ENCODE results near the gene ZSWIM1. TPM values are rescaled to one million over a fixed set of nuclear protein-coding genes. Genes with fewer than 3 reads are reported as not detected.

The ZSWIM1 gene
- 7.8 TPM for total RNA-seq

DNA sequence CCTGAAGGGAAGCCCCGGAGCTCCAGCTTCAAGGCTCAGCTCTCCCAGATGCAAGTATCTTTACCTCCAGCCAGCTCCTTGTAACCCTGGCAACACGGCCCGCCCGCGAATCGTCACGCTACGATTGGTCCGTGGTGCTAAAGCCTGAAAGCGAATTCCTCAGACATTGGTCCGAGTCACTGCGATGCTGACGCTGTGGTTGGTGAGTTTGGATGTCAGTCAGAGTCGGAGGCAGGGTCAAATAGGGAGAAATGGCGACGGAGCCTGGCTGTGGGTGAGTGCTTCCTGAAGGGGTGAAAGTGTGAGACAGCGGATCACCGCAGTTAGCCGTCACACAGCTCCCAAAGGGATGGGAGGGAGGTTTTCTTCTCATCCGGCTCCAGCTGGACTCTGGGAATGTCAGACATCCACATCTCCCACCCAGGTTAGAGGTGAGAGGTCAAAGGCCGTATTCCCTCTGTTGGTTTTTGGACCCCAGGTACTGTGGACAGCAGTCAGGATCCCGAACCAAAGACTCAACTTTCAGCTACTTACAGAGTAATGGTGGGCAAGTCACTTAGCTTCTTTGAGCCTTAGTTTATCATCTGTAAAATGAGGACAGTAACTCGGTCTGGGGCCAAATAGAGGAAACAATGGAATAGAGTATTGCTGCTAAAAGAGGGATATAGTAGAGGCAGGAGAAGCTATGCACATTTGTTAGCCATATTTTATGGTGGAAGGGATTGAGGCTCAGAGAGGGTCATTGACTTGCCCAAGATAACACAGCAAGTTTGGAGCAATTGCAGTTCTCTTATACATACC lies at the start of gene ZSWIM1:
Gene ZSWIM1, plus strand, starts transcription at position 240 of the 801 bp plus-strand sequence. CDS start 1,366 bp downstream, outside the sequence.

DNA sequence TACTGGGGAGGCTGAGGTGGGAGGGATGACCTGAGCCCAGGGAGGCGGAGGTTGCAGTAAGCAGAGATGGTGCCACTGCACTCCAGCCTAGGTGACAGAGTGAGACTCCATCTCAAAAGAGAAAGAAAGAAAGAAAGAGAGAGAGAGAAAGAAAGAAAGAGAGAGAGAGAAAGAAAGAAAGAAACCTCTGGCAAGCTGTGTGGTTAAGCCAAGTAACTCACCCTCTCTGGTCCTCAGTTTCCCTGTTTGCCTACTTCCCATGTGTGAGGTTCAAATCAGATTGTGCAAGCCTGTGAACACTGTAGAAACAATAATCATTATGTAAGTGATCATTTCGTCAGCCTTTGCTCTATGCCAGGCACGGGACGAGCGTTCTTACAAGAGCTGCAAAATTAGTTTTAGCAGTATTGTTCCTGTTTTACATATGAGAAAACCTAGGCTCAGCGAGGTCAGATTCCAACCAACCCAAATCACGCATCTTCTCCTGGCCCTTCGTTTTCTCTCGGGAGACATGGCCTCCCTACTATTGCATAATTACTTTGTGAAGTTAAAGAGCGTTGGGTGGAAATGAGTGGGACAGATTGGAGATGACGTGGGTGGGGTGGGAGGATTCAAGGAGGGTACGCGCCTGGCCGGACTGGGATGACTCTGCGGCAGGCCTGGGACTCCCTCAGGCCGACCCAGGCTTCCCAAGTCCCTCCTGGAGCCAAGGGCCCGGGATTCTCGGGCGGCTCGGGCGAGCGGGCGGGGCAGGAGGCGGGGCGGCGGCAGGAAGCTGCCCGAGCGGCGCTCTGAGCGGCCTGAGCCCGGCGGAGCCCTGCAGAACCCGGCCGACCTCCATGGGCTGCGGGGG lies 47.8 kb upstream of the ZSWIM1 start, which contains the start of gene SNX21:
Gene SNX21, plus strand, starts transcription at position 770 of the 853 bp plus-strand sequence. CDS start 121 bp downstream, outside the sequence.

DNA sequence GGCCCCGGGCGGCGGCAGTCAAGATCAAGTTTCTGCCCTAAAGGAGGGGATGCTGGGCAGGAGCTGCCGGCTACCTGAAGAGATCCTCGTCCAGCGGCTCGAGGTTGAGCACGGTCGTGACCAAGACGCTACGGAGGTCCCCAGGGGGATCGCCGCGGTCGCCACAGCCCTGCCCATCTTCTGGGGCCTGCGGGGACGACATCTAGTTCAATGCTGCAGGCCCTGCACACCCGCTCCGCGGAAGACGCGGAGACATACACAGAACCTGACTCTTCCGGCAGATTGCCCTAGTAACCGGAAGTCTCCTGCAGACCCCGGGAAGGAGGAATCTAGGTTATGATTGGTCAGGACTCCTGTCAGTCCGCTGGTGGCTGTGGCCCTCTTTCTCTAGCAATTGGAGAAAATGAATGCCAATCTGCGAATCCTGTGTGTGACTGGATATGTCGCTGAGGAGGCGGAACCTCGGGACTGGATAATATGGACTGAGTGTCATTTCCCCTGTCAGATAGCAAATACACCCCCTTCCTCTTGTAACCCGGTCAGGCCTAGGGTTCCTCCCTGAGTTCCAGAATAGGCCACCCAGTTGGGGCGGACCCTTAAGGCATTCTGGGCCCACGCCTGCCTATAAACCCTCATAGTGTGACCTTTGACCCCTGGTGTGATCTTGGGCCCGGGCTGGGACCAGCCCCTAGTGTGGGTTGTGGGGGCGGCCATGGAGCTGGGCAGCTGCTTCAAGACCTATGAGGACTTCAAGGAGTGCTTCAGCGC lies 23.7 kb upstream of the ZSWIM1 start, which contains the start of the genes ACOT8 and ZSWIM3:
Gene ACOT8, minus strand, starts transcription at position 279 of the 768 bp plus-strand sequence. Its CDS starts 77 bp downstream, at position 202.
Gene ZSWIM3, plus strand, starts transcription at position 501 of the 768 bp plus-strand sequence. Its CDS starts 212 bp downstream, at position 713.

DNA sequence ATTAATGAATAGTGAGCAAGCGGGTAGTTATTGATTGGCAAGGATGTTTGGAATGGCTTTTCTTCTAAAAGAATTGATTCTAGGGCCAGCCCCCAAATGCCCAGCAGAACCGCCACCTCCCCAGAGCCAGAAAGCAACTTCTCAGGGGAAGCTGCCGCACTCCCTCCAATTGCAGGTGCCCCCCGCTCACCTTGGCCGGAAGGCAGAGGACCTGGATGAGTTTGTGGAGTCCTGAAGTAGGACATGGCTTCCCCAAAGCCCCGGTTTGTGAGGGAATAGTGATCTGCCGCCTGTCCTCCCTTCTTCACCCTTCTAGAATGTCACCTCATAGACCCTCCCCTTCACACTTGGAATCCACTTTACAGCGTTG lies 6.3 kb downstream of the ZSWIM1 start, which contains the start of gene SPATA25:
Gene SPATA25, minus strand, starts transcription at position 277 of the 370 bp plus-strand sequence. Its CDS starts 32 bp downstream, at position 245.

DNA sequence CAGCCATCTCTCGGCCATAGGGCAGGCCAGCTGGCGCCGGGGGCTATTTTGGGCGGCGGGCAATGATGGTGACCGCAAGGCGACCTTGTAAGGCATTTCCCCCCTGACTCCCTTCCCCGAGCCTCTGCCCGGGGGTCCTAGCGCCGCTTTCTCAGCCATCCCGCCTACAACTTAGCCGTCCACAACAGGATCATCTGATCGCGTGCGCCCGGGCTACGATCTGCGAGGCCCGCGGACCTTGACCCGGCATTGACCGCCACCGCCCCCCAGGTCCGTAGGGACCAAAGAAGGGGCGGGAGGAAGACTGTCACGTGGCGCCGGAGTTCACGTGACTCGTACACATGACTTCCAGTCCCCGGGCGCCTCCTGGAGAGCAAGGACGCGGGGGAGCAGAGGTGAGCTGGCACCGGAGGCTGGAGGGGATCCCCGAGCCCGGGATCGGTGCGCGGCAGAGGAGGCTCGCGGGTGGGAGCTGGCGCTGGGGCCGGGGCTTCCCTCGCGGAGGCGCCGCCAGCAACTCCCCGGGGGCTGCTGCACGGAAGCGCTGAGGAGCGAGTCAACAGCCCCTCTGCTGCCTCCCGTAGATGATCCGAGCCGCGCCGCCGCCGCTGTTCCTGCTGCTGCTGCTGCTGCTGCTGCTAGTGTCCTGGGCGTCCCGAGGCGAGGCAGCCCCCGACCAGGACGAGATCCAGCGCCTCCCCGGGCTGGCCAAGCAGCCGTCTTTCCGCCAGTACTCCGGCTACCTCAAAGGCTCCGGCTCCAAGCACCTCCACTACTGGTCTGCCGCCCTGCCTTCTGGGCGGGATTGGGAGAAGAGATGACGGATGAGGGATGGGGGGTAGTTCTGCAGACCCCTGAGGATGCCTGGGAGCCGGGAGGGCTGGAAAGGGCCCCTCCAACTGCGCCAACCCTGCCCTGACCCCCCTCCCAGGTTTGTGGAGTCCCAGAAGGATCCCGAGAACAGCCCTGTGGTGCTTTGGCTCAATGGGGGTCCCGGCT lies 10.3 kb downstream of the ZSWIM1 start, which contains the start of the genes CTSA and NEURL2:
Gene CTSA, plus strand, starts transcription at position 351 of the 999 bp plus-strand sequence. Its CDS starts 234 bp downstream, at position 585.
Gene NEURL2, minus strand, starts transcription at position 224 of the 999 bp plus-strand sequence. Its CDS starts 217 bp downstream, at position 7.

GRCh38 chr20:45911486-45912343 lies 30.7 kb downstream of the ZSWIM1 start, which contains the start of gene PLTP:
Gene PLTP, minus strand, starts transcription at chr20:45912155. Its CDS starts 703 bp downstream, at chr20:45911452.

Other genes with a start within 250 kb of the ZSWIM1 start
- not detected for gene WFDC9, start 249.9 kb upstream of the ZSWIM1 start, total RNA-seq
- not detected for gene WFDC11, start 211.0 kb upstream of the ZSWIM1 start, total RNA-seq
- gene WFDC13, start 179.2 kb upstream of the ZSWIM1 start, total RNA-seq = not detected
- not detected for gene WFDC10B, start 176.2 kb upstream of the ZSWIM1 start, total RNA-seq
- not detected for gene SPINT4, start 158.9 kb upstream of the ZSWIM1 start, total RNA-seq
- not detected for gene WFDC3, start 89.3 kb upstream of the ZSWIM1 start, total RNA-seq
- gene DNTTIP1, start 89.3 kb upstream of the ZSWIM1 start, total RNA-seq = 10.0 TPM
- gene UBE2C, start 68.6 kb upstream of the ZSWIM1 start, total RNA-seq = 10.6 TPM
- not detected for gene TNNC2, start 53.9 kb upstream of the ZSWIM1 start, total RNA-seq
- gene SNX21, start 47.4 kb upstream of the ZSWIM1 start, total RNA-seq = 21.3 TPM
- 33.2 TPM for gene ACOT8, start 23.8 kb upstream of the ZSWIM1 start, total RNA-seq
- gene ZSWIM3, start 23.6 kb upstream of the ZSWIM1 start, total RNA-seq = 14.4 TPM
- gene SPATA25, start 6.4 kb downstream of the ZSWIM1 start, total RNA-seq = 4.4 TPM
- gene NEURL2, start 10.0 kb downstream of the ZSWIM1 start, total RNA-seq = 6.9 TPM
- 21.9 TPM for gene CTSA, start 10.1 kb downstream of the ZSWIM1 start, total RNA-seq
- 13.5 TPM for gene PLTP, start 30.9 kb downstream of the ZSWIM1 start, total RNA-seq
- 23.8 TPM for gene PCIF1, start 53.5 kb downstream of the ZSWIM1 start, total RNA-seq
- gene ZNF335, start 91.0 kb downstream of the ZSWIM1 start, total RNA-seq = 31.0 TPM
- not detected for gene MMP9, start 127.7 kb downstream of the ZSWIM1 start, total RNA-seq
- 33.8 TPM for gene SLC12A5, start 148.0 kb downstream of the ZSWIM1 start, total RNA-seq
- gene NCOA5, start 208.7 kb downstream of the ZSWIM1 start, total RNA-seq = 28.2 TPM
- gene CD40, start 237.1 kb downstream of the ZSWIM1 start, total RNA-seq = 0.31 TPM

Measured in parietal lobe (tissue), 1 donor.